DND-41 (cell line): Measurements from ENCODE around the gene DLG1.

ENCODE experiments used
- CTCF ChIP-seq: IDR thresholded peaks from 2 replicates; pipeline ENCODE4 v1.5.1; 2012; ENCODE audit warnings: borderline replicate concordance, low read length, moderate library complexity, mild to moderate bottlenecking; ENCODE audit not compliant: poor library complexity, severe bottlenecking; ENCODE audit errors: extremely low read depth
- EZH2 ChIP-seq: IDR thresholded peaks from 3 replicates; pipeline ENCODE4 v1.6.1; 2012; ENCODE audit warnings: borderline replicate concordance, low read depth, mild to moderate bottlenecking, moderate library complexity, low read length, inconsistent platforms; ENCODE audit not compliant: severe bottlenecking

DNA sequence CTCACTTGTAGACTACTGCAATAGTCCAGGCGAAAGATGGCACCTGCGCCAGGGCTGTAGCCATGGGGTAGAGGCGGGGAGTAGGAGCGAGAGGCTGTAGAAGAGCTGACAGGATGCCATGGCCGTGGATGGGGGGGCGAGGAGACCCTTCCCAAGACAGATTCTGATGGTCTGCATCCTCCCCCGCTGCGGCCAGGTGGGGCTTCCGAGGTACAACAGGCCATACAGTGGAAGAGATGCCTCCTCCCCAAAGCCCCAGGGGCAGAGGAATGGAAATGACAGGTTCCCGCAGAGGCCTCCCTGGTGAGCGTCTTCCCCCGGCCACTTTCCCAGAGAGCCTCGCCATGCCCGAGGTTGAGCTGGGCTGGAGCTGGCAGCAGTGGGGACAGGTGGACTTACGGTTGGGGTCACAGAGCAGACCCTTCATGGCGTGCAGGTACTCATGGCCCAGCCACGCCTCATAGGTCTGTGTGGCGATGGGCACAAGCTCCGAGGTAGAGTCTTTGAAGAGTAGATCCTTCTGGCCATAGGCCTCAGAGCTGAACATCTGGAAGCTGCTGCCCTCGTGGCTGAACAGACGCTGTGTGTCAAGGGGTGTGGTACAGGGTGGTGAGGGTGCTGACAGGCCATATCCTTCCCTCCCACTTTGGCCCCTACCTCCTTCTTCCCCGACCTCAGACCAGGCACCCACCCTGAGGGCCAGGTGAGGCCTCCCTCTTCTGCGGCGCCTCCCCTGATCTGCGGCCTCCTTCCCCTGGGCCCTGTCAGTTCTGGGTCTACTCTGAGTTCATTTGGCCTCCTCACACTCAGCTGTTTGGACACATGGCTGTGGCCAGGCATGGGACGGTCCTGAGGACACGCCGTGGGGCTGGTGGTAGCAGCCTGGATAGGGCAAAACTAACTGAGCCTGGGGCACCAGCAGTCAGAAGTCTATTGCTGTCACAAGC lies 282.3 kb downstream of the DLG1 start:
- TF ChIP-seq CTCF (no peak), EZH2 (no peak)
